ENCODE data around the gene SLC25A5.
"Not testable (repeated sequence)": the region's sequence is repeated elsewhere in the genome, so short reads cannot be mapped to it uniquely, and the experiment has no call there.

SLC25A5 gene

DNA sequence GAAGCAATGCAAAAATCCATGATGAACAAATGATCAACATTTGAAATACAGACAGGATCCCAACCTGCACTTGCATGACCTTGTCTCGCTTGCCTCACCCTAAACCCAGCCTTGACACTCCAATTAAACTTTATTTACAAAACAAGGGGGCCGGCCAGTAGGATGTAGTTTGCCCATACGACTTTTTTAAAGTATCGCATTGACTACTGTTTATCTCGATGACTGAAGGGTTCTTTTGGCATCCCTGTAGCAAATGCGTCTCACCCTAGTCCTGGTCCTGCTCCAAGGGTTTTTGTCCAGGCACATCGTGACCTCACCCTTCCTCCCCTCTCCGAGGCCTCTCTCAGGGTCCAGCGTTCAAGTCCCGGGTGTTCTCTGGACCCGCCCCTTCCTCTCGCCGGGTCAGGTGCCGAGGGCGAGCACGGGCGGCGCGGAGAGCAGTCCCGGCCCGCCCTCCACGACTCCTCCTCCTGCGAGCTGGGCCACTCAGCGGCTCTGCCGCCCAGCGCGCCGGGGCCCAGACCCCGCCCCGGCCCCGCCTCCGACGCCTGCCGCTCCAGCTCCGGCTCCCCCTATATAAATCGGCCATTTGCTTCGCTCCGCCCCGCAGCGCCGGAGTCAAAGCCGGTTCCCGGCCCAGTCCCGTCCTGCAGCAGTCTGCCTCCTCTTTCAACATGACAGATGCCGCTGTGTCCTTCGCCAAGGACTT lies at the start of gene SLC25A5:
Gene SLC25A5 (plus strand): TSS at position 603 of the 709 bp plus-strand sequence. CDS start 72 bp downstream, at position 675.
- peak; percentile 87 to 89 for DNase-seq

DNA sequence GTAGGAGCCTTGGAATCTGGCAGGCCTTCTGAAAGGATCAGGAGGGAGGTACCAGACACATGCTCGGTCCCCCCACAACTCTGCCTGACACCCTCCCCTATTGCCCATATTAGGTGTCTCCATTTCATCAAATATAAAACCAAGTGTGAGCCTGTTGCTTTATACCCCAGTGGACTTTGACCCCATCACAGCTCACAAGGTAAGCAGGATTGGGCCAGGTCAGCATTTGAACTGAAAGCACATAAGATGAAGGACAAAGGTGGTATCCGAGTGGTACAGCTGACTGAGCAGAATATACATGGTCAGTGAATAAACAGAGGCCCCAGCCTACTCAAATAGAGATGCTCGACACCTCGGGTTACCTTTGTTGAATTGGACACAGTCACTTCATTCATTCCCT lies 49.1 kb upstream of the SLC25A5 start:
- DNase-seq, result no peak

- DNase-seq, result no peak
These were observed 48.3 kb upstream of the SLC25A5 start for GRCh38 chrX:119419898-119420297.

- DNase-seq, result no peak
These were observed 47.1 kb upstream of the SLC25A5 start for GRCh38 chrX:119421016-119421705.

- no peak for DNase-seq
These were observed 44.6 kb upstream of the SLC25A5 start for GRCh38 chrX:119423631-119424030.

DNA sequence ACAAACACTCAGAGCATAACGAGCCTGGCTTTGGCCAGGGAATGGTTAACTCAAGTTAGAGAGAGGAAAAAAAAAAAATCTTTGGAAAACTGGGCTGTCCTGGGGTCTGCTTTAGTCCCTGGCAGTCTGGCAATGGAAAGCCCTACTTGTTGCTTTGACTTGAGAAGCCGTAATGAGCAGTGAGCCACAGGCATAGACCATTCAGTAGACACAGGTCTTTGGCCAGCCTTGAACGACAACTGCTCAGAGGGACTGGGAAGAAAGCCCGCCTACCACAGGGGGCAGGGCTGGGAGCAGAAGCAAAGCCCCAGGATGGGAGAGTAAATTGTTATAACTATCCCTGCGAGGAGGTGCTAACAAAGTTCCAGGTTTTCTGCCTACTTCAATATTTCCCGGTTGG lies 43.2 kb upstream of the SLC25A5 start:
- no peak for DNase-seq

DNA sequence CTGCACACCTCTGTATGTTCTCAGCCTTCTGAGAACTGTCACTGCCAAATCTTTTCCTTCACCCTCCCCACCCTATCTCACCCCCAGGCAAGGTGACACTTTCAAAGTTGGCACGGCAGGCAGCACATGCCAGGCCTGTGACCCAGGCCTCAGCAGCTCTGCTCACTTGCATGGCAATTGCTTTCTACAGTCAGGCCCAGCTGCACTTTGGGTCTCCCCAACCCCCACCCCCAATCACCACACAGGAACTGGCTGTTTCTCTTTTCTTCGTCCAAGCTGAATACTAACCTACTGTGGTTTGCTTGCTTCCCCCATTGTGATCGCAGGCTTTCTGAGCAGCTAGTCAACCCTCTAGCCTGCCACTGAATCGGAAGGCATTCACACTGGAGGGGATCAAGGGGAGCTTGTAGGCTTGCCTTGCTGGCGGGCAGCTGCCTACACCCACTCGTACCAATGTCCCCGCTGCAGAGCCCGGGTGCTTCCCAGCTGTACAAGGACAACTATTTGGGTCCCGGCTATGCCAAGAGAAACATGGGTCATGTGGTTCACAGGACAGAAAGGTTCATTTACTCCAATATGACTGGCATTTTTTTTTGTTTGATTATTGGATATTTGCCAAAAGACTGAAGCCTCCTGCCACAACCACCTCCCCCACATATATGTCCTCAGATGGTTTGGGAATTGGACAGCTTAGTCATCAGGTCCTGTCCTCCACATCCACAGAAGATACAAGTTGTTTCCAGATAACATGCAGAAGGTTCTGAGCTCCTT lies 41.0 kb upstream of the SLC25A5 start:
- peak; percentile 2 to 3 for DNase-seq

- no peak for DNase-seq
These were observed 40.5 kb upstream of the SLC25A5 start for GRCh38 chrX:119427795-119428185.

DNA sequence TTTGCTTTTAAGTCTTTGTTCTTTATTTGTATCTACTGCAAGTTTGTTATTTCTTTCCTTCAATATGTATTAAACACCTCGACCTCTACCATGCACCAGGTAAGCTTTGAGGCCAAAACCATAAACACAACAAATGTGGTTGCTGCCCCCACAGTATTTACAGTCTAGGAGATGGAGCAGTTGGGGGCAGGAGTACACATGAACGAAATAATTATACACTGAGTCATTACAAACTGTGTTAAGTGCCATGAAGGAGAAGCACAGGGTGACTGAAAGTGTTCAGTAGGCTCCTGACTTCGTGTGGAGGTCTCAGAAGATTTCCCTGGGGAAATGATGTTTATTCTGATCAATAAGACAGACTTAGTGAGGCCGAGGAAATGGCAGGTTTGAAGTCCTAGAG lies 38.8 kb upstream of the SLC25A5 start:
- no peak for DNase-seq

- DNase-seq, result not testable (repeated sequence)
These were observed 26.9 kb upstream of the SLC25A5 start for GRCh38 chrX:119441295-119441694.

GRCh38 chrX:119442286-119442685 lies 26.0 kb upstream of the SLC25A5 start:
- DNase-seq, result no peak

DNA sequence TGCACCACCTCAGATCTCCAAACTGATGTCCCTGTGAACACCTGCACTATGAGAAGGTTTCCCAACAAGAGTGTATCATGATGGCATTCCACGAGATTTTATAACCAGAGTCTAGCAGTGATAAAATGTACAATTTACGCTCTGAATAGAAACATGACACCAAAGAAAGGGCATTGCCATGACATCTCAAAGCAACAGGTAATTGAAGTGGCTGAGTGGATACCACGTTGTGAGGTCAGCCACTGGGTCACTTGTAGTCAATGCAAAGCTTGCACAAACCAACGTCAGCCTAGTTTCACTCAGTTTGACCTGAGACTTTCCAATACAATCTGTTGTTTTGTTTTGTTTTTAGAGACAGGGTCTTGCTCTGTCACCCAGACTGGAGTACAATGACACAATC lies 15.0 kb upstream of the SLC25A5 start:
- DNase-seq, result no peak

DNA sequence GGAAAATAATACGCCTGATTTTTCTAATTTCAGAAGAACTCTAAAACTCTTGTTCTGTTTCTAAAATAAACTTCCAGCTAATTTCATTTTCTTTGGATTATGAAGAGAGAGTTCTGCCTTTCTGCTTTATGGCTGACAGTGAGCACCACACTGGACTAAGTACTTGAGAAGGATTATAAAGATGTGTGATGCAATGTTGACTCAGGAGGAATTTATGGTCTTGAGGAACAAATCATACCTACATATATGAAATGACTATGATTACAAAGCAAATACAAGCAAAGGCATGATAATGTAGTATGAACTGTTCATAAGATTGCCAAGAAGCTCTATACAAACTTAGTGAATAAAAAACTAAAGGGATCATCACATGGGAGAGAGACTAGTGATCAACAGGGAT lies 13.0 kb upstream of the SLC25A5 start:
- DNase-seq, result no peak

GRCh38 chrX:119459181-119459580 lies 9.1 kb upstream of the SLC25A5 start:
- DNase-seq, result no peak

GRCh38 chrX:119465555-119465954 lies 2.7 kb upstream of the SLC25A5 start:
- DNase-seq, result no peak

DNA sequence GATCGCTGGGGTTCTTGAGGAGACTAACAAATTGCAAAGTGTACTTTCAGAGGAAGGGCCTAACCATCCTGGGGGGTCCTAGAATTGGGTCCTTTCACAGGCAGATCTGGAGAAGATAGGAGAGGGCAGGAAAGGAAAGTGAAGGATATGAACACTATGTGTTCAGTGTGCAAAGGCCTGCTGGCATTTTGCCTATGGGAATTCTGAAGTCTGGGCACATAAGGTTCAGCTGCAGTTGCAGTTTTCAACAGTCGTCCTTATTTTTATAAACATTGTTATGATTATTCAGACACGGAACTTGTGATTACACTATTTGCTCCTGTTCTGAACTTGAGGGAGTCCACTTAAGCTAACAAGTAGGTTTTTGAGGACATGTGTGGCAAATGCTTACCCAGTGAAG lies 1.3 kb upstream of the SLC25A5 start:
- no peak for DNase-seq

DNA sequence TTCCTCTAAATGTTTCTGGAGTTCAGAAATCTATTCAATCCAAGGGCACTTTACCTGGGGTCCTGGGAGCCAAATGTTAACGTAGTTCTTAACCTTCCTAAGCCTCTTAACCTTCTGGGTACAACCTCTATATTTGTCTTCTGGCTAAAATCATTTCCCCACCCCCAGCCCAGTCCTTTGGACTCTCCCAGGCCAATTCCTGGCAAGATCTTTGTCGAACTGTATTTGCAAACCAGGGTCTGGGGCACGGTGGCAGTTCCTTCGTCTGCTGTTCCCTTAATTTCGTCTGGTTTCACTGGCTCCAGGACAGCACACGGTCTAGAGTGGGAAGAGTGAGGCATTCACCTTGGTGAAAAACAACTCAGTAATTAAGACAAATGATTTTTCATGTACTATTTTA lies 811 bp upstream of the SLC25A5 start:
- DNase-seq, result no peak

DNA sequence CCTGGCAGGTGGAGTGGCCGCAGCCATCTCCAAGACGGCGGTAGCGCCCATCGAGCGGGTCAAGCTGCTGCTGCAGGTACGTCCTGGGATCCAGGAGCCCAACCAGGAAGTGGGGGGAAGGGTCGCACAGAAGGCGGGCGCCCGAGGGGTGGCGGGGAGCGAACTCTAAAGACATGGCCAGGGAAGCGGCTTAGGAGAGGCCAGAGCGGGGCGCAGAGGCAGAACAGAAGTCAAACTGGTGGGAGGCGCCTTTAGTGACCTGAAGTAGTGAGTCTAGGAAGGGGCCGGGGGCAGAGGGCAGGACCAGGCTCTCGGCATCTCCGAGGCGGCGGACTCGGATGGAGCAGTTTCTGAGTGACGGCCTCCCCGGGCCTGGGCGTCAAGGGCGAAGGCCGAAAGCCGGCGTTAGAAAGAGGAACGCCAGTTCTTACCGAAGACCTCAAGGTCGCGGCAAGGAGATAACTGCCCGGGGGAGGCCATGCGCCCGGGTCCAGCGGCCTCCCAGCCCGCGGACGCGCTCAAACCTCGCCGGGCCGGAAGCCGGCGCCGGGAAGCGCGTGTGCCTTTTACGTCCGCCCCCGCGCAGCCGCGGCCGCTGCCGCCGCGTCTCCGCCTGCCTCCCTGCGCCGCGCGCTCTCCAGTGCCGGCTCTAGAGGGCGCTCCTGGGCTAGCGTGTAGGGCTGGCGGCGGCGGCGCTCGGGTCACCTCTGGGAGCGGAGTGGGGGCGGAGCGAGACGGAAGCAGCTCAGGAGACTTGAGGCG lies 488 bp downstream of the SLC25A5 start:
- peak; percentile 86 to 91 for DNase-seq

- no peak for DNase-seq
These were observed 1.0 kb downstream of the SLC25A5 start for GRCh38 chrX:119469313-119469635.

GRCh38 chrX:119474615-119475388 lies 6.6 kb downstream of the SLC25A5 start:
- DNase-seq, result no peak

- no peak for DNase-seq
These were observed 7.3 kb downstream of the SLC25A5 start for GRCh38 chrX:119475389-119476101.

DNA sequence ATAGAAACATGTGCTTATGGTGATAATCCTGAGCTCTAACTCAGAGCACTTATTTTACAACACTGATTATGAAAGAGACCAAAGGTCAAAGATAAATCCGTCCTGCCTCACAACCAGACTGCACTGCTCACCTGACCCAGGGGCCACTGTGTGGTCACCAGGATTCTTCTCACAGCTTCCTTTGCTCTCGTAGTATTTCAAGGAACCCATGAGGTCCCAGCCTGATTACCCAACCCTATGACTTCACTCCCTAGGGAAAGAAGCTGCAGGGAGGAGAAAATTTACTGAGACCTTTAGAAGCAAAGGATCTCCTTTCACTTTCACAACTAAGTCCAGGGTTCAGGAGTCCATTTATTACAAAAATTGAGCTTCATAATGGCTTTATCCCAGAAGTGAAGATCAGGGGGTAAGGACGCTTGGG lies 9.6 kb downstream of the SLC25A5 start:
- no peak for DNase-seq
